Measurements from ENCODE around the gene SHB.

- TF ChIP-seq CTCF (IDR thresholded peaks at IDR 0.05 in 2 of 3, conservative IDR thresholded peaks at IDR 0.05 in 1 of 3; ENCODE audit: borderline replicate concordance in 1 of 3, insufficient read depth in 1 of 3, low read depth in 2 of 3, low read length in 2 of 3) (no peak), POLR2AphosphoS5 (IDR thresholded peaks at IDR 0.05; ENCODE audit: low read depth, low read length) (no peak), EZH2 (IDR thresholded peaks at IDR 0.05) (no peak), EGR1 (IDR thresholded peaks at IDR 0.05; ENCODE audit: low read depth) (no peak), SIN3A (IDR thresholded peaks at IDR 0.05; ENCODE audit: low read depth) (no peak)
- TF ChIP-seq, protein P1, sequence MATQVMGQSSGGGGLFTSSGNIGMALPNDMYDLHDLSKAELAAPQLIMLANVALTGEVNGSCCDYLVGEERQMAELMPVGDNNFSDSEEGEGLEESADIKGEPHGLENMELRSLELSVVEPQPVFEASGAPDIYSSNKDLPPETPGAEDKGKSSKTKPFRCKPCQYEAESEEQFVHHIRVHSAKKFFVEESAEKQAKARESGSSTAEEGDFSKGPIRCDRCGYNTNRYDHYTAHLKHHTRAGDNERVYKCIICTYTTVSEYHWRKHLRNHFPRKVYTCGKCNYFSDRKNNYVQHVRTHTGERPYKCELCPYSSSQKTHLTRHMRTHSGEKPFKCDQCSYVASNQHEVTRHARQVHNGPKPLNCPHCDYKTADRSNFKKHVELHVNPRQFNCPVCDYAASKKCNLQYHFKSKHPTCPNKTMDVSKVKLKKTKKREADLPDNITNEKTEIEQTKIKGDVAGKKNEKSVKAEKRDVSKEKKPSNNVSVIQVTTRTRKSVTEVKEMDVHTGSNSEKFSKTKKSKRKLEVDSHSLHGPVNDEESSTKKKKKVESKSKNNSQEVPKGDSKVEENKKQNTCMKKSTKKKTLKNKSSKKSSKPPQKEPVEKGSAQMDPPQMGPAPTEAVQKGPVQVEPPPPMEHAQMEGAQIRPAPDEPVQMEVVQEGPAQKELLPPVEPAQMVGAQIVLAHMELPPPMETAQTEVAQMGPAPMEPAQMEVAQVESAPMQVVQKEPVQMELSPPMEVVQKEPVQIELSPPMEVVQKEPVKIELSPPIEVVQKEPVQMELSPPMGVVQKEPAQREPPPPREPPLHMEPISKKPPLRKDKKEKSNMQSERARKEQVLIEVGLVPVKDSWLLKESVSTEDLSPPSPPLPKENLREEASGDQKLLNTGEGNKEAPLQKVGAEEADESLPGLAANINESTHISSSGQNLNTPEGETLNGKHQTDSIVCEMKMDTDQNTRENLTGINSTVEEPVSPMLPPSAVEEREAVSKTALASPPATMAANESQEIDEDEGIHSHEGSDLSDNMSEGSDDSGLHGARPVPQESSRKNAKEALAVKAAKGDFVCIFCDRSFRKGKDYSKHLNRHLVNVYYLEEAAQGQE (IDR thresholded peaks at IDR 0.05; ENCODE audit: low read depth) = no peak
Measured at GRCh38 chr9:38083858-38084555, 15.0 kb upstream of the SHB start.
